A673 (cell line): ENCODE results near the gene ZNF490. TPM values are rescaled to one million over a fixed set of nuclear protein-coding genes. Genes with fewer than 3 reads are reported as not detected.
A peak's percentile ranks its signal among the peaks of the same experiment; 100 is the strongest.

Experiments used
- BruUV-seq: library from RNA; stranded (reverse); fragments of 400-500 nt; replicated peaks from 2 replicates; lab custom pipeline; 2021; lab: Mats Ljungman, UMichigan
- CTCF ChIA-PET: fragments of 300-600 bp; sonication (Branson Sonifier 250); formaldehyde crosslinking; loops from one replicate; lab custom pipeline; 2022; ENCODE audit warnings: antibody characterized with exemption; lab: Charles Lee
- POLR2A ChIA-PET: fragments of 300-600 bp; sonication (Branson Sonifier 250); formaldehyde crosslinking; loops from one replicate; lab custom pipeline; 2022; ENCODE audit warnings: antibody characterized with exemption; ENCODE audit not compliant: low non-redundant PET; lab: Charles Lee
- DNase-seq: peaks from one replicate; pipeline ENCODE4 v3.0.0-alpha.2; 2015; ENCODE audit warnings: low spot score
- H3K27ac ChIP-seq: fragments of 200-600 bp; sonication (generic); 2 replicates; pipeline ENCODE4 v1.5.1; 2016; ENCODE audit warnings: mixed run types, low read depth, mild to moderate bottlenecking, mixed read lengths, antibody characterized with exemption, low read length; ENCODE audit not compliant: poor library complexity, severe bottlenecking
- H3K27me3 ChIP-seq: fragments of 200-600 bp; sonication (generic); replicated peaks from 2 replicates; pipeline ENCODE4 v1.6.1; 2017; ENCODE audit warnings: mixed run types, low read depth, mild to moderate bottlenecking, mixed read lengths, antibody characterized with exemption, low read length; ENCODE audit not compliant: insufficient read depth, poor library complexity
- H3K36me3 ChIP-seq: fragments of 200-600 bp; sonication (generic); 2 replicates; pipeline ENCODE4 v1.6.1; 2016; ENCODE audit warnings: mixed run types, mild to moderate bottlenecking, mixed read lengths, antibody characterized with exemption, low read length; ENCODE audit not compliant: insufficient read depth, poor library complexity, severe bottlenecking
- H3K4me1 ChIP-seq: fragments of 200-600 bp; sonication (generic); 2 replicates; pipeline ENCODE4 v1.6.1; 2017; ENCODE audit warnings: mixed run types, mild to moderate bottlenecking, mixed read lengths, antibody characterized with exemption, low read length; ENCODE audit not compliant: insufficient read depth, poor library complexity, severe bottlenecking
- H3K4me3 ChIP-seq: fragments of 200-600 bp; sonication (generic); 2 replicates; pipeline ENCODE4 v1.5.1; 2016; ENCODE audit warnings: low read depth, mixed run types, mild to moderate bottlenecking, mixed read lengths, low read length; ENCODE audit not compliant: poor library complexity, severe bottlenecking
- H3K9me3 ChIP-seq: fragments of 200-600 bp; sonication (generic); 2 replicates; pipeline ENCODE4 v1.6.1; 2016; ENCODE audit warnings: mixed run types, low read depth, mild to moderate bottlenecking, mixed read lengths, antibody characterized with exemption, low read length; ENCODE audit not compliant: poor library complexity, severe bottlenecking
- CTCF ChIP-seq: fragments of 300-800, 200-600 bp; sonication (generic); conservative IDR thresholded peaks from 2 replicates; pipeline ENCODE4 v1.5.1; 2017; ENCODE audit warnings: low read depth, mild to moderate bottlenecking, antibody characterized with exemption, low read length, moderate library complexity, mixed read lengths
- EZH2 ChIP-seq: fragments of 200-600 bp; sonication (generic); IDR thresholded peaks from 2 replicates; pipeline ENCODE4 v1.6.1; 2017; ENCODE audit warnings: borderline replicate concordance, low read depth, mild to moderate bottlenecking, mixed read lengths, antibody characterized with exemption, low read length; ENCODE audit not compliant: poor library complexity, severe bottlenecking
- intact Hi-C: fragments of 100-400 bp; cut with micrococcal nuclease; formaldehyde crosslinking; loops from one replicate; pipeline ENCODE4 v1.10.0; 2022; ENCODE audit not compliant: unreplicated experiment
- total RNA-seq: library from RNA; stranded (reverse); gene quantifications from 2 replicates; pipeline ENCODE4 v1.2.3, GENCODE V29; 2021

The ZNF490 gene
- total RNA-seq, 1 experiment from 2014 or later = 7.7 TPM

DNA sequence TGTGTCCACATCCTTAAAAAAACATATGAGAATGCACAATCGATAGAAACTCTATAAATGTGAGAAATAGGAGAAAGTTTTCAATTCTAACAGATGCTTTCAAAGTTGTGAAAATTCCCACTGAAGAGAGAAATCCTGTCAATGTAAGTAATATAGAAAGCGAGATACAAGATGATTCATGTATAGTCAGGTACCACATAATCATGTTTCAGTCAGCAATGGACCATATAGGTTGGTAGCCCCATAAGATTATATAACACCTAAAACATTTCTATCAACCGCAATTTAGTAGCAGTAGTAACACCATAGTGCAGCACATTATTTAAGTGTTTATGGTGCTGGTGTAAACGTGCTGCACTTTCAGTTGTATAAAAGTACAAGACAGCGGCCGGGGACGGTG lies 18.6 kb upstream of the ZNF490 start:
- H3K27me3 ChIP-seq = no peaks in the 10 kb centered on the region
- no peaks in the 10 kb centered on the region for H3K4me1 ChIP-seq
- no peak overlapping the region for H3K4me3 ChIP-seq
- TSS peak; percentile 39 for BruUV-seq
- TF ChIP-seq EZH2 (no peak), CTCF (no peak)
- intact Hi-C loops = no loop called here
- ChIA-PET POLR2A (no interaction called here), CTCF (no interaction called here)
- peaks cover 62% of the 10 kb centered on the region for H3K36me3 ChIP-seq
- DNase-seq = no peak
- no peak overlapping the region for H3K27ac ChIP-seq
- peaks cover 36% of the 10 kb centered on the region for H3K9me3 ChIP-seq

DNA sequence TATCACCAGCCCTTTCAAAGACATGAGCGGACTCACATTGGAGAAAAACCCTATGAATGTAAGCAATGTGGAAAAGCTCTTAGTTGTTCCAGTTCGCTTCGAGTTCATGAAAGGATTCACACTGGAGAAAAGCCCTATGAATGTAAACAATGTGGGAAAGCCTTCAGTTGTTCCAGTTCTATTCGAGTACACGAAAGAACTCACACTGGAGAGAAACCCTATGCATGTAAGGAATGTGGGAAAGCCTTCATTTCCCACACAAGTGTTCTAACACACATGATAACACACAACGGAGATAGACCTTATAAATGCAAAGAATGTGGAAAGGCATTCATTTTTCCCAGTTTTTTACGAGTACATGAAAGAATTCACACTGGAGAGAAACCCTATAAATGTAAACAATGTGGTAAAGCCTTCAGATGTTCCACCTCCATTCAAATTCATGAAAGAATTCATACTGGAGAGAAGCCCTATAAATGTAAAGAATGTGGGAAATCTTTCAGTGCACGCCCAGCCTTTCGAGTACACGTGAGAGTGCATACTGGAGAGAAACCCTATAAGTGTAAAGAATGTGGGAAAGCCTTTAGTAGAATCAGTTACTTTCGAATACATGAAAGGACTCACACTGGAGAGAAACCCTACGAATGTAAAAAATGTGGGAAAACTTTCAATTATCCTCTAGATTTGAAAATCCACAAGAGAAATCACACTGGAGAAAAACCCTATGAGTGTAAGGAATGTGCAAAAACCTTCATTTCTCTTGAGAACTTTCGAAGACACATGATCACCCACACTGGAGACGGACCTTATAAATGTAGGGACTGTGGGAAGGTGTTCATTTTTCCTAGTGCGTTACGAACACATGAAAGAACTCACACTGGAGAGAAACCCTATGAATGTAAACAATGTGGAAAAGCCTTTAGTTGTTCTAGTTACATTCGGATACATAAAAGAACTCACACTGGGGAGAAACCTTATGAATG lies 17.7 kb upstream of the ZNF490 start:
- ChIA-PET CTCF (no interaction called here), POLR2A (interaction anchor here (0.7 kb wide), 1 partner anchor 37 kb away, joined by 3 read pairs; no protein-coding TSS in a partner anchor)
- Histone ChIP-seq H3K9me3 (peaks cover 36% of the 10 kb centered on the region), H3K4me3 (no peak overlapping the region), H3K36me3 (peaks cover 69% of the 10 kb centered on the region), H3K4me1 (no peaks in the 10 kb centered on the region), H3K27me3 (no peaks in the 10 kb centered on the region), H3K27ac (no peak overlapping the region)
- no TSS peak for BruUV-seq
- intact Hi-C loops = no loop called here
- TF ChIP-seq EZH2 = no peak
- TF ChIP-seq CTCF = no peak
- DNase-seq = no peak

DNA sequence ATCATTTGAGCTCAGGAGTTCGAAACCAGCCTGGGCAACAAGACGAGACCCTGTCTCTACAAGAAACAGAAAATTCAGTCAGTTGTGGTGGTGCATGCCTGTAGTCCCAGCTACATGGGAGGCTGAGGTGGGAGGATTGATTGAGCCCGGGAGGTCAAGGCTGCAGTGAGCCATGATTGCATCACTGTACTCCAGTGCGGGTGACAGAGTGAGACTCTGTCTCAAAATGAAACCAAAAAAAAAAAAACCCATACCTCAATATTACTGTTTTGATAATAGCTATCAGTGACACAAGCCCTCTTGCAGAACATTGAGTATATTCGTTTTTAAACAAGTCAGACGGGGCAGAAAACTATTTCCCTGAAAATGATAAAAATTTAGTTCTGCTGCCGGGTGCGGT lies 16.3 kb upstream of the ZNF490 start:
- ChIA-PET CTCF (interaction anchor here (0.7 kb wide), 1 partner anchor 48 kb away, joined by 3 read pairs; no protein-coding TSS in a partner anchor), POLR2A (no interaction called here)
- Histone ChIP-seq H3K4me1 (no peaks in the 10 kb centered on the region), H3K27me3 (no peaks in the 10 kb centered on the region), H3K9me3 (peaks cover 36% of the 10 kb centered on the region), H3K36me3 (peaks cover 71% of the 10 kb centered on the region), H3K4me3 (no peak overlapping the region), H3K27ac (no peak overlapping the region)
- intact Hi-C loops = no loop called here
- DNase-seq = no peak
- BruUV-seq = no TSS peak
- no peak for TF ChIP-seq CTCF
- TF ChIP-seq EZH2 = no peak
